ENCODE measurements around the gene DPP3. TPM values are rescaled to one million over a fixed set of nuclear protein-coding genes. Genes with fewer than 3 reads are reported as not detected.

The DPP3 gene
- total and polyA plus RNA-seq, 4 donors, result 10.9 to 41.0 (median 27.3) TPM

DNA sequence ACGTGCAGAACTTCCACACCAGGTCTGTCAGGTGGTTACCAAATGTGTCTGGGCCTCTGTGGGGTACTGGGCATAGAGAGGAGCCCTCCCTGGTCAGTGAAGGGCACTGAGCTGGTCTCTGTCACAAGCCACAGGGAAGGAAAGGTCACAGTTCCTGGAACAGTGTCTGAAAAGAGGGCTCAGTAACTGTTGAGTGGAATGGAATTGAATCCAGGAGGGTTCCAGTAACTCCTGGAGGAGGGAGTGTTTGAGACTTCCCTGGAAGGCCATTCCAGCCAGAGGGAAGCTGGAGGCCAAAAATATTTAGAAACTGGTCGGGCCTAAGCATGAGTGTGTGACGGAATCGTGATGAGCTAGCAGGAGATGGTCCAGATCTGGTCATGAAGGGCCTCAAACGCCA is 74.4 kb downstream of the DPP3 start:
- H3K27me3 ChIP-seq (ENCODE audit: control insufficient read depth in 4 of 4, insufficient read depth in 4 of 4, low read length in 3 of 4), result no peaks in the 10 kb centered on the region
- peaks cover 0 to 3% (median 1%) of the 10 kb centered on the region in 4 donors for H3K4me1 ChIP-seq (ENCODE audit: control insufficient read depth in 4 of 4, insufficient read depth in 4 of 4, low read length in 3 of 4)
- 90% methylated on average over 5 of the region's 5 CpGs for WGBS
- no peaks in the 10 kb centered on the region for H3K36me3 ChIP-seq (ENCODE audit: control insufficient read depth in 4 of 4, insufficient read depth in 3 of 4, low read depth in 1 of 4, low read length in 3 of 4)
- no peak overlapping the region for H3K27ac ChIP-seq (ENCODE audit: low read depth in 1 of 2, low read length in 2 of 2)
- H3K9me3 ChIP-seq (ENCODE audit: control insufficient read depth in 4 of 4, low read length in 3 of 4), result no peaks in the 10 kb centered on the region
- no peak for DNase-seq (ENCODE audit: low spot score)
- H3K4me3 ChIP-seq (ENCODE audit: low read depth in 1 of 3, low read length in 3 of 3), result no peak overlapping the region
- no peak overlapping the region for H3K9ac ChIP-seq (ENCODE audit: low read depth in 1 of 2, low read length in 2 of 2)
- TF ChIP-seq TAF1 (conservative IDR thresholded peaks at IDR 0.05) (no peak), FOXA1 (IDR thresholded peaks at IDR 0.05) (no peak), EGR1 (IDR thresholded peaks at IDR 0.05; ENCODE audit: low read depth in 2 of 2) (no peak), JUND (IDR thresholded peaks at IDR 0.05) (no peak), SP1 (IDR thresholded peaks at IDR 0.05) (no peak), NR2F2 (IDR thresholded peaks at IDR 0.05) (no peak), RAD21 (IDR thresholded peaks at IDR 0.05) (no peak), MAX (IDR thresholded peaks at IDR 0.05) (no peak), CTCF (IDR thresholded peaks at IDR 0.05; ENCODE audit: low read depth, low read length, missing input control) (no peak), RXRA (IDR thresholded peaks at IDR 0.05) (no peak), FOXA2 (IDR thresholded peaks at IDR 0.05) (no peak)
- TF ChIP-seq, protein P1, sequence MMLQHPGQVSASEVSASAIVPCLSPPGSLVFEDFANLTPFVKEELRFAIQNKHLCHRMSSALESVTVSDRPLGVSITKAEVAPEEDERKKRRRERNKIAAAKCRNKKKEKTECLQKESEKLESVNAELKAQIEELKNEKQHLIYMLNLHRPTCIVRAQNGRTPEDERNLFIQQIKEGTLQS (IDR thresholded peaks at IDR 0.05), result no peak
- TF ChIP-seq, protein P2, sequence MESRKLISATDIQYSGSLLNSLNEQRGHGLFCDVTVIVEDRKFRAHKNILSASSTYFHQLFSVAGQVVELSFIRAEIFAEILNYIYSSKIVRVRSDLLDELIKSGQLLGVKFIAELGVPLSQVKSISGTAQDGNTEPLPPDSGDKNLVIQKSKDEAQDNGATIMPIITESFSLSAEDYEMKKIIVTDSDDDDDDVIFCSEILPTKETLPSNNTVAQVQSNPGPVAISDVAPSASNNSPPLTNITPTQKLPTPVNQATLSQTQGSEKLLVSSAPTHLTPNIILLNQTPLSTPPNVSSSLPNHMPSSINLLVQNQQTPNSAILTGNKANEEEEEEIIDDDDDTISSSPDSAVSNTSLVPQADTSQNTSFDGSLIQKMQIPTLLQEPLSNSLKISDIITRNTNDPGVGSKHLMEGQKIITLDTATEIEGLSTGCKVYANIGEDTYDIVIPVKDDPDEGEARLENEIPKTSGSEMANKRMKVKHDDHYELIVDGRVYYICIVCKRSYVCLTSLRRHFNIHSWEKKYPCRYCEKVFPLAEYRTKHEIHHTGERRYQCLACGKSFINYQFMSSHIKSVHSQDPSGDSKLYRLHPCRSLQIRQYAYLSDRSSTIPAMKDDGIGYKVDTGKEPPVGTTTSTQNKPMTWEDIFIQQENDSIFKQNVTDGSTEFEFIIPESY (IDR thresholded peaks at IDR 0.05), result no peak

- DNase-seq (ENCODE audit: low spot score), result no peak
- WGBS, result 78% methylated on average over 3 of the region's 3 CpGs
Observed at GRCh38 chr11:66555416-66555815, 75.2 kb downstream of the DPP3 start.

More at GRCh38 chr11:66555416-66555815, 75.2 kb downstream of the DPP3 start:
- Histone ChIP-seq H3K9ac (ENCODE audit: low read depth in 1 of 2, low read length in 2 of 2) (no peak overlapping the region), H3K36me3 (ENCODE audit: control insufficient read depth in 4 of 4, insufficient read depth in 3 of 4, low read depth in 1 of 4, low read length in 3 of 4) (no peaks in the 10 kb centered on the region), H3K9me3 (ENCODE audit: control insufficient read depth in 4 of 4, low read length in 3 of 4) (no peaks in the 10 kb centered on the region), H3K27ac (ENCODE audit: low read depth in 1 of 2, low read length in 2 of 2) (no peak overlapping the region), H3K4me1 (ENCODE audit: control insufficient read depth in 4 of 4, insufficient read depth in 4 of 4, low read length in 3 of 4) (peaks cover 0 to 3% (median 1%) of the 10 kb centered on the region in 4 donors), H3K4me3 (ENCODE audit: low read depth in 1 of 3, low read length in 3 of 3) (no peak overlapping the region), H3K27me3 (ENCODE audit: control insufficient read depth in 4 of 4, insufficient read depth in 4 of 4, low read length in 3 of 4) (no peaks in the 10 kb centered on the region)
- TF ChIP-seq RAD21 (IDR thresholded peaks at IDR 0.05), result no peak
- TF ChIP-seq RXRA (IDR thresholded peaks at IDR 0.05), result no peak
- TF ChIP-seq, protein P2 (IDR thresholded peaks at IDR 0.05), result no peak
- TF ChIP-seq TAF1 (conservative IDR thresholded peaks at IDR 0.05), result no peak
- TF ChIP-seq NR2F2 (IDR thresholded peaks at IDR 0.05), result no peak
- TF ChIP-seq CTCF (IDR thresholded peaks at IDR 0.05; ENCODE audit: low read depth, low read length, missing input control), result no peak
- TF ChIP-seq REST (IDR thresholded peaks at IDR 0.05), result no peak
- no peak for TF ChIP-seq HNF4G (IDR thresholded peaks at IDR 0.05)
- TF ChIP-seq SP1 (IDR thresholded peaks at IDR 0.05), result no peak
- no peak for TF ChIP-seq HNF4A (conservative IDR thresholded peaks at IDR 0.05)
- TF ChIP-seq YY1 (IDR thresholded peaks at IDR 0.05), result no peak
- TF ChIP-seq, protein P1 (IDR thresholded peaks at IDR 0.05), result no peak
- no peak for TF ChIP-seq MAX (IDR thresholded peaks at IDR 0.05)
- no peak for TF ChIP-seq FOXA1 (IDR thresholded peaks at IDR 0.05)
- TF ChIP-seq GABPA (IDR thresholded peaks at IDR 0.05 in 1 of 2, conservative IDR thresholded peaks at IDR 0.05 in 1 of 2), result no peak
- TF ChIP-seq EGR1 (IDR thresholded peaks at IDR 0.05; ENCODE audit: low read depth in 2 of 2), result no peak
- TF ChIP-seq FOXA2 (IDR thresholded peaks at IDR 0.05), result no peak
- TF ChIP-seq JUND (IDR thresholded peaks at IDR 0.05), result no peak
